Upper lobe of left lung (tissue), 4 donors: ENCODE measurements around the gene REC8.

Source experiments
- POLR2A ChIP-seq, 4 donors: fragments of 450-650 bp; IDR thresholded peaks; one replicate each; pipeline ENCODE4 v1.5.1; 2016 to 2017; ENCODE audit warnings: antibody characterized with exemption in 4 of 4, mild to moderate bottlenecking in 2 of 4
- TF ChIP-seq, protein P1 (sequence below), 6 experiments: fragments of 450-650 bp in 4 of 6; fragments of 200-600 bp in 2 of 6; sonication (generic) in 2 of 6; IDR thresholded peaks; one replicate each; pipeline ENCODE4 v1.5.1; 2016 to 2019; ENCODE audit warnings: antibody characterized with exemption in 6 of 6

DNA sequence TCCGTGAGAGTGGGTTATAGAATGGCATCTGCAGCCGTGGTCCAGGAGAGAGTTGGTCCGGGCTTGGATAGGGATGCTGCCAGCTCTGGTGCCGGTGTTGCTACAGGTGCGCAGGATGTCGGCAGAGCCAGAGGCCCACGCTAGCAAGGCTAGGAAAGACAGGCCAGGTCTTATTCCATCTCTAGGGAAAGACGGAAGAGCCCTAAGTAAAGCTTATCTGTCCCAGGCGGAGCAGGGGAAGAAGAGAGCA is 36.4 kb upstream of the REC8 start:
- TF ChIP-seq, protein P1, sequence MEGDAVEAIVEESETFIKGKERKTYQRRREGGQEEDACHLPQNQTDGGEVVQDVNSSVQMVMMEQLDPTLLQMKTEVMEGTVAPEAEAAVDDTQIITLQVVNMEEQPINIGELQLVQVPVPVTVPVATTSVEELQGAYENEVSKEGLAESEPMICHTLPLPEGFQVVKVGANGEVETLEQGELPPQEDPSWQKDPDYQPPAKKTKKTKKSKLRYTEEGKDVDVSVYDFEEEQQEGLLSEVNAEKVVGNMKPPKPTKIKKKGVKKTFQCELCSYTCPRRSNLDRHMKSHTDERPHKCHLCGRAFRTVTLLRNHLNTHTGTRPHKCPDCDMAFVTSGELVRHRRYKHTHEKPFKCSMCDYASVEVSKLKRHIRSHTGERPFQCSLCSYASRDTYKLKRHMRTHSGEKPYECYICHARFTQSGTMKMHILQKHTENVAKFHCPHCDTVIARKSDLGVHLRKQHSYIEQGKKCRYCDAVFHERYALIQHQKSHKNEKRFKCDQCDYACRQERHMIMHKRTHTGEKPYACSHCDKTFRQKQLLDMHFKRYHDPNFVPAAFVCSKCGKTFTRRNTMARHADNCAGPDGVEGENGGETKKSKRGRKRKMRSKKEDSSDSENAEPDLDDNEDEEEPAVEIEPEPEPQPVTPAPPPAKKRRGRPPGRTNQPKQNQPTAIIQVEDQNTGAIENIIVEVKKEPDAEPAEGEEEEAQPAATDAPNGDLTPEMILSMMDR (IDR thresholded peaks at IDR 0.05), result no peak
- TF ChIP-seq POLR2A (IDR thresholded peaks at IDR 0.05), result no peak
